Testis (tissue), 3 donors: ENCODE data around the gene ANK2. TPM values are rescaled to one million over a fixed set of nuclear protein-coding genes. Genes with fewer than 3 reads are reported as not detected.

Experiments
- DNase-seq: peaks from one replicate; pipeline ENCODE4 v3.0.0-alpha.2; 2019
- H3K27ac ChIP-seq, 2 donors: fragments of 200-600 bp; sonication (generic); one replicate each; pipeline ENCODE4 v1.5.1; 2019
- H3K27me3 ChIP-seq: fragments of 200-600 bp; sonication (generic); one replicate; pipeline ENCODE4 v1.5.1; 2019
- H3K36me3 ChIP-seq: fragments of 200-600 bp; sonication (generic); one replicate; pipeline ENCODE4 v1.5.1; 2017; ENCODE audit warnings: low read depth; ENCODE audit errors: missing control alignments
- H3K4me1 ChIP-seq: fragments of 200-600 bp; sonication (generic); one replicate; pipeline ENCODE4 v1.5.1; 2019
- H3K4me3 ChIP-seq, 2 donors: fragments of 200-600 bp; sonication (generic); one replicate each; pipeline ENCODE4 v1.5.1; 2017 to 2019
- H3K9me3 ChIP-seq: fragments of 200-600 bp; sonication (generic); one replicate; pipeline ENCODE4 v1.5.1; 2017
- POLR2A ChIP-seq: fragments of 450-650 bp; IDR thresholded peaks from one replicate; pipeline ENCODE4 v1.6.1; 2017; ENCODE audit warnings: antibody characterized with exemption, mild to moderate bottlenecking, moderate library complexity
- WGBS, 2 donors: methylation state at CpG; one replicate each; pipeline ENCODE4 v1.1.5; 2018; 5-methylcytosine and 5-hydroxymethylcytosine counted together
- intact Hi-C: fragments of 100-400 bp; cut with DNase I; formaldehyde crosslinking; loops from one replicate; pipeline ENCODE4 v1.15.1; 2023; ENCODE audit warnings: low total_unique reads
- polyA plus RNA-seq: library from polyadenylated mRNA; stranded (reverse); fragments of 350-450 nt; fragmentation: Illumina TruSeq; extraction: RNeasy Lipid Tissue Mini Kit (QIAGEN cat#74804); gene quantifications from one replicate; pipeline ENCODE4 v1.2.3, GENCODE V29; 2014; ENCODE audit warnings: low read depth, low replicate concordance; ENCODE audit not compliant: insufficient read depth
- total RNA-seq, 2 donors: library from RNA; depleted of rRNA; stranded (reverse); fragments of >200 nt; gene quantifications; one replicate each; pipeline ENCODE4 v1.2.3, GENCODE V29; 2016
- TF ChIP-seq, protein P1 (sequence below), 3 experiments: fragments of 450-650 bp in 2 of 3; fragments of 200-600 bp in 1 of 3; sonication (generic) in 1 of 3; IDR thresholded peaks; one replicate each; pipeline ENCODE4 v1.5.1; 2016 to 2019; ENCODE audit warnings: antibody characterized with exemption in 3 of 3, mild to moderate bottlenecking in 2 of 3, moderate library complexity in 1 of 3

Gene ANK2
- total and polyA plus RNA-seq, 3 donors from 2014 or later: 28.0 to 40.0 (median 28.6) TPM

DNA sequence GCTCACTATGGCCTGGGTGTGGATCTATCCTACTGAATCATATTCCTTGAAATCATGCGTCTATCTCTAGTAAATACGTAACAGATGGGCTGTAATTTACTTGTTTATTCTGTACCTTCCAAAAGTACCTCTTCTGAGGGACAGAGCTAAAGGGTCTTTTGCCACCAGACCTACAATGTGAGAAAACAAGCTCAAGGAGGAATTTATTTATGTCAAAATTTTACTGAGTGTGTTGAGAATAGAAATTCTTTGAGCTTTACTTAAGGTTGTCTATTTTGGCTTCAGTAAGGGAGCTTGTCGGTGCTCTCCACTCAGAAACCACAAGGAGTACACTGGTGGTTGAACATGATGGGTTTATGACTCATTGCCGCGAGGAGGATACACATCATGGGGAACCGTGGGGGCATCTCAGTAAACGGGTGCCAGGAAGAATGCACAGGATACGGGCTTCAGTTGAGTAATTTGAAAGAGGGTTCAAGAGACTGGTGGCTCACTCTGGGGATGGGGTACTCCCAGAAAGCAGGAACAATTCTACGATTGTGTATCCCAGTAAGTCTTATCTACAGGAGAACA is 3.0 kb downstream of the ANK2 start:
- DNase-seq: no peak
- Histone ChIP-seq H3K27ac (no peak overlapping the region), H3K4me1 (peaks cover 7% of the 10 kb centered on the region), H3K9me3 (no peaks in the 10 kb centered on the region), H3K4me3 (no peak overlapping the region), H3K27me3 (no peaks in the 10 kb centered on the region), H3K36me3 (no peaks in the 10 kb centered on the region)
- no peak for TF ChIP-seq POLR2A
- TF ChIP-seq, protein P1, sequence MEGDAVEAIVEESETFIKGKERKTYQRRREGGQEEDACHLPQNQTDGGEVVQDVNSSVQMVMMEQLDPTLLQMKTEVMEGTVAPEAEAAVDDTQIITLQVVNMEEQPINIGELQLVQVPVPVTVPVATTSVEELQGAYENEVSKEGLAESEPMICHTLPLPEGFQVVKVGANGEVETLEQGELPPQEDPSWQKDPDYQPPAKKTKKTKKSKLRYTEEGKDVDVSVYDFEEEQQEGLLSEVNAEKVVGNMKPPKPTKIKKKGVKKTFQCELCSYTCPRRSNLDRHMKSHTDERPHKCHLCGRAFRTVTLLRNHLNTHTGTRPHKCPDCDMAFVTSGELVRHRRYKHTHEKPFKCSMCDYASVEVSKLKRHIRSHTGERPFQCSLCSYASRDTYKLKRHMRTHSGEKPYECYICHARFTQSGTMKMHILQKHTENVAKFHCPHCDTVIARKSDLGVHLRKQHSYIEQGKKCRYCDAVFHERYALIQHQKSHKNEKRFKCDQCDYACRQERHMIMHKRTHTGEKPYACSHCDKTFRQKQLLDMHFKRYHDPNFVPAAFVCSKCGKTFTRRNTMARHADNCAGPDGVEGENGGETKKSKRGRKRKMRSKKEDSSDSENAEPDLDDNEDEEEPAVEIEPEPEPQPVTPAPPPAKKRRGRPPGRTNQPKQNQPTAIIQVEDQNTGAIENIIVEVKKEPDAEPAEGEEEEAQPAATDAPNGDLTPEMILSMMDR (IDR thresholded peaks at IDR 0.05): no peak
- intact Hi-C loops: no loop called here
- 62 to 80% methylated on average over 9 of the region's 9 CpGs for WGBS, 2 donors

DNA sequence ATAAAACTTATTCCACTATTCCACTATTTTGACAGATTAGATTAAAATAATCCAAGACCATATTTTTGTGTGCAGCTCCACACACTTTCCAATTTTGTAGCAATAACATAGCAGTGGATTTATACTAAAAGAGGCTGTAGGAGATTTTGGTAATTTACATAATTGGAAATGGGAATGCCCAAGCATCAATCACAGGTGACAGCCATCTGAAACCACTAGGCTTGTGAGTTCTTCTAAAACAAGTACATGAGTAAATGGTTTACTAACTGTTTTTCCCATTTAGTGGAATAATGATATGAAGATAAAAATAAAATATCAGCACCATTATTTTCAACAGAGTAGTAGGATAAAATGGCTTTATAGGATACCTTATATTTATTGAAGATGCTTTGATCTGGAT is 4.4 kb downstream of the ANK2 start:
- intact Hi-C loops: no loop called here
- Histone ChIP-seq H3K4me1 (peaks cover 7% of the 10 kb centered on the region), H3K36me3 (no peaks in the 10 kb centered on the region), H3K4me3 (no peak overlapping the region), H3K9me3 (no peaks in the 10 kb centered on the region), H3K27me3 (no peaks in the 10 kb centered on the region), H3K27ac (no peak overlapping the region)
- DNase-seq: no peak
- TF ChIP-seq POLR2A: no peak
- TF ChIP-seq, protein P1 (IDR thresholded peaks at IDR 0.05): no peak

DNA sequence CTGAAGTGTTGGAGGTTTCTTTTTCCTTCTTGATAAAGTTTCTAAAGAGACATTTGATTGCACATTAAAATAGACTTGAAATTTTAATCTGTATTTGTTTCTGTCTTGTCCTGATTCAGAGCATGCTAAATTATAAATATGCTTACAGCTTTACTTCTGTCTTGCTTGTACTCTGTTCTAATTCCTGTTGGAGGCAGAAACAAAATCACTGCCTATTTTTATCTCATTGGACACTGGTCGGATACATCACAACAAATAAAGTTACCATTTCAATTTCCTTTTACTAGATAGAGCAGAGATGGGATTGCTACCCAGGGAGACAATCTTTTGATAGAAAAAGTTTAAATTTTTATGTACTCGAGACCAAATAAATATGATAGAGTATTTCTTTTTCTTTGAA is 6.9 kb downstream of the ANK2 start:
- Histone ChIP-seq H3K9me3 (no peaks in the 10 kb centered on the region), H3K27ac (no peak overlapping the region), H3K4me3 (no peak overlapping the region), H3K36me3 (no peaks in the 10 kb centered on the region), H3K4me1 (peaks cover 3% of the 10 kb centered on the region), H3K27me3 (no peaks in the 10 kb centered on the region)
- intact Hi-C loops: no loop called here
- no peak for DNase-seq
- TF ChIP-seq POLR2A: no peak
- 57 to 67% methylated on average over 2 of the region's 2 CpGs for WGBS, 2 donors

DNA sequence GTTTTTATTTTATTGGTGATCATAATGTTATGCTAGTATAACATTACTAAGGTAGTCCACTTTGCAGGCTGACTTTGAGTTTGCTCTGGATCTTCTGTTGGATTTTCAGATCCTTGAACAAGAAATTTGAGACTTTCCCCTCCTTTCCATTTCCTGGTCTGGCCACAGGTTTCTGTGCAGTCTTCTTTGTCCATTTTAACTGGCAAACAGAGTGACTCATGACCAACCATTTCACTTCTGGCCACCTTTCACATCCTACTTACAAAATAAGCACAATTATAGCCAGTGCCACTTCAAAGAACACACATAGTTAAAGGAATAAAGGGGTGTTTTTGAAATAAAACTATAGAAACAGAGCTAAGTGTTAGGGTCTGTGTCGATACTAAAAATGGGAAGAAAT is 8.4 kb downstream of the ANK2 start:
- H3K27ac ChIP-seq: no peak overlapping the region
- WGBS, 2 donors: 97 to 100% methylated on average over 1 of the region's 1 CpG
- intact Hi-C loops: no loop called here
- DNase-seq: no peak
- no peaks in the 10 kb centered on the region for H3K27me3 ChIP-seq
- H3K4me3 ChIP-seq: no peak overlapping the region
- H3K36me3 ChIP-seq: no peaks in the 10 kb centered on the region
- no peaks in the 10 kb centered on the region for H3K9me3 ChIP-seq
- H3K4me1 ChIP-seq: no peaks in the 10 kb centered on the region
- TF ChIP-seq, protein P1 (IDR thresholded peaks at IDR 0.05): no peak
- TF ChIP-seq POLR2A: no peak

DNA sequence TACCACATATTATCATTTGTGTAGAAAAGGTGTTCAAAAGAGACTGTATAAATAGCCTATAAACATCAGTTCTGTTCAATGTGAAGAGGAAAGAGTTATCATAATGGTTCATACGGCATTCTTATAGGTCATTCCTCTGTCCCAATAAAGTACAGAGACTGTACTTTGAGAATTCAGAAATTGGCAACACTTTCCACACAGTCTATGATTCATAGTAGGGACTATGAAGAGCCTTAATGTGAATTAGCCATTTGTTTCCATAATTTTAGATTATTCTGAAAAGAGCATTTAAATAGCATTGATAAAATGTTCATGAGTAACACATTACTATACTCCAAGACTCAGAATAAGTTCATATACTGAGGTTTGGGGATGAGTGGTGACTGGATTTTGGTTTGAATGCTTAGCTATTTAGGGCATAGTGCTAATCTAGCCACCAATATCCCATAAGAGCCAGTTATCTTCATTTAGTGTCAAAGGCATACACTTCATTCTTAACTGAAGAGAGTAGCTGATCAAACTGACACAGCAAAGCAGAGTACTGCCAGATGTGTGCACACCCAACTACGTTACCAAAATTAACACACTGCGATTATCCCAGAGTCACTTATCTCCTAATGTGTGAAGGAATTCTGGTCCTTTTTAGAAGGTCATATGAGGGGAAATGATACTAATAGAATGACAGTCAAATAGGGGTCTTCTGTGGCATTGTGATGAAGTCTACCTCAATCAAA is 10.2 kb downstream of the ANK2 start:
- TF ChIP-seq POLR2A: no peak
- TF ChIP-seq, protein P1 (IDR thresholded peaks at IDR 0.05): no peak

More for the DNA sequence above, 10.2 kb downstream of the ANK2 start:
- no peaks in the 10 kb centered on the region for H3K36me3 ChIP-seq
- no peak for DNase-seq
- no peaks in the 10 kb centered on the region for H3K4me1 ChIP-seq
- 71 to 91% methylated on average over 3 of the region's 3 CpGs for WGBS, 2 donors
- no peaks in the 10 kb centered on the region for H3K9me3 ChIP-seq
- H3K27ac ChIP-seq: no peak overlapping the region
- intact Hi-C loops: no loop called here
- no peaks in the 10 kb centered on the region for H3K27me3 ChIP-seq
- H3K4me3 ChIP-seq: no peak overlapping the region
